H9 (cell line): ENCODE results near the gene APOL5. TPM values are rescaled to one million over a fixed set of nuclear protein-coding genes. Genes with fewer than 3 reads are reported as not detected.

Source experiments
- DNase-seq: peaks from one replicate; pipeline ENCODE4 v3.0.0-alpha.2; 2017
- H2AFZ ChIP-seq: one replicate; pipeline ENCODE4 v1.6.1; 2013; ENCODE audit warnings: mild to moderate bottlenecking, low read length, control low read depth, moderate library complexity
- H2AK5ac ChIP-seq: 2 replicates; pipeline ENCODE4 v1.6.1; 2013; ENCODE audit warnings: low read length, control low read depth, mixed read lengths; ENCODE audit not compliant: insufficient read length
- H2BK120ac ChIP-seq: one replicate; pipeline ENCODE4 v1.6.1; 2013; ENCODE audit warnings: low read depth, mild to moderate bottlenecking, low read length, control low read depth, inconsistent platforms; ENCODE audit not compliant: poor library complexity, severe bottlenecking
- H2BK12ac ChIP-seq: 2 replicates; pipeline ENCODE4 v1.6.1; 2013; ENCODE audit warnings: low read length, control low read depth, mixed read lengths, low read depth; ENCODE audit not compliant: insufficient read length
- H2BK15ac ChIP-seq: 2 replicates; pipeline ENCODE4 v1.6.1; 2013; ENCODE audit warnings: low read depth, low read length, control low read depth
- H2BK20ac ChIP-seq: one replicate; pipeline ENCODE4 v1.6.1; 2013; ENCODE audit warnings: low read depth, mild to moderate bottlenecking, low read length, control low read depth, inconsistent platforms; ENCODE audit not compliant: poor library complexity, severe bottlenecking
- H2BK5ac ChIP-seq: 2 replicates; pipeline ENCODE4 v1.6.1; 2013; ENCODE audit warnings: low read length, control low read depth, mixed read lengths; ENCODE audit not compliant: insufficient read length
- H3K14ac ChIP-seq: 2 replicates; pipeline ENCODE4 v1.6.1; 2013; ENCODE audit warnings: low read length, control low read depth; ENCODE audit not compliant: insufficient read depth
- H3K18ac ChIP-seq: 2 replicates; pipeline ENCODE4 v1.6.1; 2013; ENCODE audit warnings: low read depth, mild to moderate bottlenecking, mixed read lengths, low read length, control low read depth; ENCODE audit not compliant: insufficient read length
- H3K23ac ChIP-seq: 2 replicates; pipeline ENCODE4 v1.6.1; 2013; ENCODE audit warnings: low read length, control low read depth, mixed read lengths, low read depth; ENCODE audit not compliant: insufficient read length
- H3K23me2 ChIP-seq: 2 replicates; pipeline ENCODE4 v1.6.1; 2013; ENCODE audit warnings: low read depth, mild to moderate bottlenecking, mixed read lengths, low read length, control low read depth; ENCODE audit not compliant: insufficient read length, poor library complexity, severe bottlenecking
- H3K27ac ChIP-seq: 2 replicates; pipeline ENCODE4 v1.5.1; 2013; ENCODE audit warnings: low read length, control low read depth, mixed read lengths, low read depth; ENCODE audit not compliant: insufficient read length
- H3K27me3 ChIP-seq: 2 replicates; pipeline ENCODE4 v1.6.1; 2013; ENCODE audit warnings: low read length, control low read depth, inconsistent platforms; ENCODE audit not compliant: insufficient read depth
- H3K4ac ChIP-seq: 2 replicates; pipeline ENCODE4 v1.6.1; 2013; ENCODE audit warnings: low read depth, mild to moderate bottlenecking, control low read depth, inconsistent platforms, low read length, moderate library complexity
- H3K4me1 ChIP-seq: 2 replicates; pipeline ENCODE4 v1.6.1; 2013; ENCODE audit warnings: low read length, control low read depth, inconsistent platforms; ENCODE audit not compliant: insufficient read depth
- H3K4me2 ChIP-seq: 2 replicates; pipeline ENCODE4 v1.6.1; 2013; ENCODE audit warnings: low read length, control low read depth, mixed read lengths; ENCODE audit not compliant: insufficient read length, insufficient read depth
- H3K56ac ChIP-seq: 2 replicates; pipeline ENCODE4 v1.6.1; 2013; ENCODE audit warnings: low read depth, mild to moderate bottlenecking, mixed read lengths, low read length, control low read depth; ENCODE audit not compliant: insufficient read length
- H3K79me1 ChIP-seq: 2 replicates; pipeline ENCODE4 v1.6.1; 2013; ENCODE audit warnings: low read depth, mild to moderate bottlenecking, moderate library complexity, low read length, control low read depth, inconsistent platforms; ENCODE audit not compliant: insufficient read depth, poor library complexity, severe bottlenecking
- H3K79me2 ChIP-seq: 2 replicates; pipeline ENCODE4 v1.6.1; 2013; ENCODE audit warnings: low read length, control low read depth, inconsistent platforms; ENCODE audit not compliant: insufficient read depth
- H3K9ac ChIP-seq: 2 replicates; pipeline ENCODE4 v1.6.1; 2013; ENCODE audit warnings: low read length, control low read depth, mixed read lengths; ENCODE audit not compliant: insufficient read length; ENCODE audit errors: extremely low read depth
- H3K9me3 ChIP-seq: one replicate; pipeline ENCODE4 v1.6.1; 2013; ENCODE audit warnings: low read depth, low read length, inconsistent platforms; ENCODE audit not compliant: control insufficient read depth
- H3T11ph ChIP-seq: one replicate; pipeline ENCODE4 v1.6.1; 2013; ENCODE audit warnings: mild to moderate bottlenecking, low read length, control low read depth, inconsistent platforms
- H4K20me1 ChIP-seq: one replicate; pipeline ENCODE4 v1.6.1; 2013; ENCODE audit not compliant: control insufficient read depth, insufficient read length, insufficient read depth
- H4K5ac ChIP-seq: 2 replicates; pipeline ENCODE4 v1.6.1; 2013; ENCODE audit warnings: low read depth, mild to moderate bottlenecking, mixed read lengths, low read length, control low read depth; ENCODE audit not compliant: insufficient read length
- H4K8ac ChIP-seq: replicated peaks from 2 replicates; pipeline ENCODE4 v1.6.1; 2013; ENCODE audit warnings: low read length, control low read depth, mixed read lengths, low read depth; ENCODE audit not compliant: insufficient read length
- H4K91ac ChIP-seq: 2 replicates; pipeline ENCODE4 v1.6.1; 2013; ENCODE audit warnings: low read depth, mild to moderate bottlenecking, moderate library complexity, mixed read lengths, low read length, control low read depth; ENCODE audit not compliant: insufficient read length
- H3K27ac Mint-ChIP-seq, 3 experiments: 2 replicates in 2 of 3; 3 replicates in 1 of 3; pipeline ENCODE4 v1.8.0; 2020 to 2021; ENCODE audit warnings: mixed read lengths in 3 of 3, mild to moderate bottlenecking in 1 of 3, moderate library complexity in 1 of 3
- H3K27me3 Mint-ChIP-seq: 2 replicates; pipeline ENCODE4 v1.8.0; 2021; ENCODE audit warnings: low read depth, mild to moderate bottlenecking, moderate library complexity, mixed read lengths
- H3K36me3 Mint-ChIP-seq, 3 experiments: 2 replicates in 2 of 3; 3 replicates in 1 of 3; pipeline ENCODE4 v1.8.0; 2020 to 2021; ENCODE audit warnings: low read depth in 3 of 3, mixed read lengths in 3 of 3; ENCODE audit not compliant: insufficient read depth in 1 of 3
- H3K4me1 Mint-ChIP-seq, 2 experiments: 2 replicates each; pipeline ENCODE4 v1.8.0; 2020; ENCODE audit warnings: mixed read lengths in 2 of 2
- H3K4me3 Mint-ChIP-seq, 2 experiments: 2 replicates in 1 of 2; 3 replicates in 1 of 2; pipeline ENCODE4 v1.8.0; 2020 to 2021; ENCODE audit warnings: mild to moderate bottlenecking in 2 of 2, mixed read lengths in 2 of 2, moderate library complexity in 1 of 2
- H3K9me3 Mint-ChIP-seq, 2 experiments: 2 replicates in 1 of 2; 3 replicates in 1 of 2; pipeline ENCODE4 v1.8.0; 2020; ENCODE audit warnings: mild to moderate bottlenecking in 2 of 2, mixed read lengths in 2 of 2, moderate library complexity in 1 of 2
- CTCF ChIP-seq: fragments of 200-600 bp; sonication (generic); conservative IDR thresholded peaks from 3 replicates; pipeline ENCODE4 v1.8.0; 2021; ENCODE audit warnings: antibody characterized with exemption, mild to moderate bottlenecking
- WGBS: extraction: QIAGEN DNeasy Blood & Tissue Kit; methylation state at CpG from one replicate; pipeline ENCODE4 v1.1.7; 2013; ENCODE audit warnings: missing lambda C conversion rate, low lambda C conversion rate, mixed read lengths; ENCODE audit not compliant: insufficient read length; ENCODE audit errors: extremely low coverage; 5-methylcytosine and 5-hydroxymethylcytosine counted together
- total RNA-seq: library from RNA; stranded (reverse); gene quantifications from 2 replicates; pipeline ENCODE4 v1.2.1, GENCODE V29; 2021

The APOL5 gene
- total RNA-seq, 1 experiment from 2014 or later = not detected

DNA sequence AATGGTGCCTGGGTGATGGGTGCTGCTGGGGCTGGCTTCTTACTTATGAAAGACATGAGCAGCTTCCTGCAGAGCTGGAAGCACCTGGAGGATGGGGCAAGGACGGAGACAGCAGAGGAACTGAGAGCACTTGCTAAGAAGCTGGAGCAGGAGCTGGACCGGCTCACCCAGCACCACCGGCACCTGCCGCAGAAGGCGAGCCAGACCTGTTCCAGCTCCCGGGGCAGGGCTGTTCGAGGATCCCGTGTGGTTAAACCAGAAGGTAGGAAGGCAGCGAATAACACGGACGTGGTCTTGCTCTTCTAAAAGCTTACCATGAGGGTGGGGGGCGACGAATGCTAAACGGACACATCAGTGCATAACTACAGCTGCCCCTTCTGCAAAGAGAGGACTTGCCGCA is 9.3 kb downstream of the APOL5 start:
- no peak overlapping the region for H2BK5ac ChIP-seq
- H2AFZ ChIP-seq = no peak overlapping the region
- DNase-seq = no peak
- no peak for TF ChIP-seq CTCF
- no CpG with 5 or more reads among the region's 15 CpGs for WGBS
- H3T11ph ChIP-seq = no peak overlapping the region
- Mint-ChIP-seq H3K36me3 (no peaks in the 10 kb centered on the region), H3K27ac (no peak overlapping the region), H3K4me3 (no peak overlapping the region), H3K9me3 (no peaks in the 10 kb centered on the region), H3K4me1 (peaks cover 0 to 10% of the 10 kb centered on the region in 2 experiments; a peak in 2 of 4 replicates), H3K27me3 (peaks cover 7% of the 10 kb centered on the region)
- H2BK20ac ChIP-seq = no peak overlapping the region
- no peak overlapping the region for H4K91ac ChIP-seq
- H4K8ac ChIP-seq = no peak overlapping the region
- no peak overlapping the region for H3K14ac ChIP-seq
- H3K79me1 ChIP-seq = no peaks in the 10 kb centered on the region
- H3K4ac ChIP-seq = no peak overlapping the region
- no peak overlapping the region for H2AK5ac ChIP-seq
- H3K23me2 ChIP-seq = no peaks in the 10 kb centered on the region
- no peak overlapping the region for H3K4me2 ChIP-seq
- H4K20me1 ChIP-seq = no peaks in the 10 kb centered on the region
- no peak overlapping the region for H3K56ac ChIP-seq
- H2BK12ac ChIP-seq = no peak overlapping the region
- no peak overlapping the region for H3K23ac ChIP-seq
- no peak overlapping the region for H2BK120ac ChIP-seq
- no peak overlapping the region for H3K18ac ChIP-seq
- H3K4me1 ChIP-seq = no peaks in the 10 kb centered on the region
- no peak overlapping the region for H4K5ac ChIP-seq
- H3K27ac ChIP-seq = no peak overlapping the region
- no peaks in the 10 kb centered on the region for H3K27me3 ChIP-seq
- no peaks in the 10 kb centered on the region for H3K79me2 ChIP-seq
- no peak overlapping the region for H2BK15ac ChIP-seq
- no peaks in the 10 kb centered on the region for H3K9me3 ChIP-seq
- H3K9ac ChIP-seq = no peak overlapping the region
